ELF-1 (cell line): ENCODE results near the gene RTN4RL2.

Source experiments
- DNase-seq: peaks from one replicate; pipeline ENCODE4 v3.0.0-alpha.2; 2016; ENCODE audit warnings: low read depth, low spot score

RTN4RL2 gene

DNA sequence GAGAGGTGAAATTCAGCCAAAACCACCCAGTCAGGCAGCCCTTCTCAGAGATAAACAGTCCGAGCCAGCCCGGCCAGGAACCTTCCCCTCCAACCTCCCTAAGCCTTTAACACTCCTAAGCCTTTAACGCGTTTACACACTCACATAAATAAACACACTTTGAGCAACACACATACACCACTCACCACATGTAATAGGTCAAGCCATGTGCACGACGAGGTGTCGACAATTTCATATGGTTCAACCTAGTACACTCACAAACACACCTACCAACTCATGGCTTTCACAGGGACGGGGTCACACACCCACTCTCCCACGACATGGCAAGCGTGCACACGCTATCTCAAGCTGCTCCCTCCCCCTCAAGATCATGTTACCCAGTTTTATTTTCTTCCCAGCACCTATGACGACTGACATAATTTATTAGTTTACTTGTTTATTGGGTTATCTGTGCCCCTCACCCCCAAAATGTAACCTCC is 39.7 kb downstream of the RTN4RL2 start:
- DNase-seq = no peak

GRCh38 chr11:57500515-57500914 is 40.2 kb downstream of the RTN4RL2 start:
- no peak for DNase-seq

- DNase-seq = no peak
Observed at GRCh38 chr11:57500926-57501325, 40.6 kb downstream of the RTN4RL2 start.

GRCh38 chr11:57501953-57502352 is 41.6 kb downstream of the RTN4RL2 start:
- DNase-seq = no peak

DNA sequence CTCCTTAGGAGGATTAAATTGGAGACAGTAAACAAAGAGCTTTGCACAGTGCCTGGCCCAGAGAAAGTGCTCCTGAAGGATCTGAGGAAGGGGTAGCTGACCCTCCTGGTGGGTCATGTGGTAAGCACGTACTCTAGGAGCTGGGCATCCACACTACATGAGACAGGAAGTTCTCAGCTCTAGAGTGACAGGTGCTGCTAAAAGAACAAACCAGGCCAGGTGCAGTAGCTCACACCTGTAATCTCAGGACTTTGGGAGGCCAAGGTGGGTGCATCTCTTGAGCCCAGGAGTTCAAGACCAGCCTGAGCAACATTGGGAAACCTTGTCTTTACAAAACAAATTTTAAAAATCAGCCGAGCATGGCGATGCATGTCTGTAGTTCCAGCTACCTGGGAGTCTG is 42.0 kb downstream of the RTN4RL2 start:
- no peak for DNase-seq

DNA sequence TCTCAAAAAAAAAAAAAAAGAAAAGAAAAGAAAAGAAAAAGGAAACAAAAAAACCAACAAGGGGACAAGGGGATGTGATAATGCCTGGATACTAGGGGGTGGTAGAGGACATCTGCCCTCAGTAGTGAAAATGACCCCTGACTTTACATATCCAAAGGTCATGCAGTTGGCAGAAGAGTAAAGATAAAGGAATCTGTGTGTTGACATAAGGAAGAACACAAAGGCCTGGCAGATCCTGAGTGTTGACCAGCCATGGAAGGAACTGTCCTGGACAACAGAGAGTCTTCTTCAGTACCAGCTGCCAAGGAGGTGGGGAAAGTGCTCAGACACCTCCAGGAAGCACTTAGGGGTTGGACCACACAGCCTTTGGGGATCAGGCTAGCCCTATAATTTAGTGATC is 42.5 kb downstream of the RTN4RL2 start:
- no peak for DNase-seq

- DNase-seq = no peak
Observed at GRCh38 chr11:57504511-57504910, 44.2 kb downstream of the RTN4RL2 start.

DNA sequence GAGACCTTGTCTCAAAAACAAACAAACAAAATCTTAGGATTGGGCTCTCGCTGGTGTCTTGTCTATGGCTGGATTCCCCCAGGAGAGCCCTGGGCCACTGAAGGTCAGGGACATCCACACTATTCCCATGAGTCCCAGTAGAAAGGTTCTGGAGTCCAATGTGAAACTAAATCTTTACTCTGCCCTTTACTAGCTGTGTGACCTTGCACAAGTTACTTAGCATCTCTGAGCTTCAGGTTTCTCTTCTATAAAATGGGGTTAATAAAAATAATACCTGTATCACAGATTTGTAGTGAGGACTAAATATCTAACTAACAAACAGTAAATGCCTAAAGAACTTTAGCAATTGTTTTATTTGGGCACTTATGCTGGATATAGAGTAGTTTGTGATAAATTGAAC is 46.2 kb downstream of the RTN4RL2 start:
- DNase-seq = no peak

GRCh38 chr11:57508341-57509170 is 48.2 kb downstream of the RTN4RL2 start:
- no peak for DNase-seq

- DNase-seq = no peak
Observed at GRCh38 chr11:57511741-57512430, 51.6 kb downstream of the RTN4RL2 start.

GRCh38 chr11:57512646-57513451 is 52.5 kb downstream of the RTN4RL2 start:
- DNase-seq = no peak

- DNase-seq = no peak
Observed at GRCh38 chr11:57513452-57513795, 53.1 kb downstream of the RTN4RL2 start.

GRCh38 chr11:57513911-57514537 is 53.7 kb downstream of the RTN4RL2 start:
- DNase-seq = peak; percentile 47

DNA sequence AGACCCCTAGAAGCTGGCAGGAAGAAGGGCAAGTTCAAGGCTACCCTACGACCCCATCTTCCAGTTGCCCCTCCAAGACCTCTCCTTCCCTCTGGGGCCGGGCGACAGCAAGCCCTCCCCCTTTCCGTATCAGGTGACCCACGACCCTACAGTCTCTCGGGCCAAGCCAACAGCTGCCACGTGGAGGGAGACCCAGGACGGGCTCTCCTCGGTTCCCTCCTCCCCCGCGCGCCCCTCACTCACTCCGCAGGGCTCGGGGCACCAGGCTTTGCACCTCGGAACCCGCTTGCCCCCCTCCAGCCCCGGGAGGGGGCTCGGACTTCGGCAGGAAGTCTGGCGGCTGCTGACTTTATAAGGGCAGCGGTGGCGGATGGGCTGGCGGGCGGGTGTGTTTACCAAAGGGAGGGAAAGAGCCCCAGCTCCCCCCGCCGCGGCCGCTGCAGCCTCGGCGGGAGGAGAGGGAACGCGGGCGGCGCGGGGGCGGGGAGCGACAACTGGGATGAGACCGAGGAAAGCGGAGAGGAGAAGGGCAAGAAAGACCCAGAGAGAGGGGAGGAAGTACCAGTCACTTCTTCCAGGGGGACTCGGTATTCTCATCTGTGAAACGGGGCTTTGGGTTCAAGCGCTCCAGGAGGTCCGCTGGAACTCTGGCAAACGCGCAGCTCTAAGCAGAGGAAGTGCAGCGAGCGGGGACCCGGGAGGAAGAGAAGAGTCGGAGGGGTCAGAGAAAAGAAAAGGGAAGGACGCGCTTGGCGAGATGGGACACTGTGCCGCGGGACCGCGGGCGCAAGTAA is 54.4 kb downstream of the RTN4RL2 start:
- DNase-seq = peak; percentile 57

DNA sequence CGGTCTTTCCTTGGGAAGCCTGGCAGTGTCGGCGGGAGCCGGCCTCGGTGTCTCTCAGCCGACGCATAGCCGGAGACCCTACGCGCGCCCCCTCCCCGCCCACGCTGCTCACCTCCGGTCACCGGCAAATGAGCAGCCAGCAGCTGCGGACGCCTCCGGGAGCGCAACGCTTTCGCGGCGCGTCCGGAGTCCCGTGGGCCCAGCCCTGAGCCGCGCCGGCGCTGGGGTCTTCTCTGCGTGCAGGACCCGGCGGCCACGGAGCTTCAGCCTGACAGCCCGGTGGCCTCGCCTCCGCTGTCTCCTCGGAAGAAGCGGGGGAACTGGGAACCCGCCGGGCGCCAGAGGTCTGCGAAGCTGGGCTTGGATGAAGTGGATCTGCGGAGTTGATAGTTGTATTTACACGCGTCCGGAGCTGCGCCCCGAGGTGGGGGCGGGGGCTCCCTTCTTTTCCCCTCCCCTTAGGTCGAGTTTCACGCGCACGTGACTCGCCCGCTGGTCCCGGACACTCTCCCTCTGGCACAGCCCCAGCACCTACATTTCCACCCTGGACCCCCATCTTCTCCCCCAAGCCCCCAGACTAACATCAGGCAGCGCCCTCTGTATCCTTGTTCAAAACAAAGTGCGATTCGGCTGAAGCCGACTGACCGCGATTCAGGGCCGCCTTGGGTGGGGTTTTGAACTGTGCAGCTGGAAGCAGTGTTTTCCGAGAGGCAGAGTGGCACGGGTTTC is 55.2 kb downstream of the RTN4RL2 start, which contains the start of gene SLC43A1:
Gene SLC43A1, minus strand, starts transcription at position 371 of the 729 bp plus-strand sequence. CDS start 1,591 bp downstream, outside the sequence.
- no peak for DNase-seq

DNA sequence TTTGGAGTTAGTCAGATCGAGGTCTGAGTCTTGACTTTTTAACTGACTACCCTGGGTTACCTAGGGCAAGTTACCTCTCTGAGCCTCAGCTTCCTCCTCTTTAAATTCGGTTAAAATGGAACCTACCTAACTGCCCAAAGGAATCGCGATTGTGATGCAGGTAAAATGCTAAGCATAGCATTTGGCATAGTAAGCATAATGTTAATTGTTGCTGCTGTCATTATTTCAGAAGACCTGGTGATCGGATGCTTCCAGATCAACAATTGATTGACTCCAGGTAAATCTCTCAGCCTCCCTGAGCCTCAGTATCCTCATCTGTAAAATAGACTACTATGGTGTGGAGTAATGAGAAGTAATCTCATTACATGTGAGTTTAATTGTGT is 55.7 kb downstream of the RTN4RL2 start:
- no peak for DNase-seq

GRCh38 chr11:57521116-57521515 is 60.8 kb downstream of the RTN4RL2 start:
- no peak for DNase-seq

DNA sequence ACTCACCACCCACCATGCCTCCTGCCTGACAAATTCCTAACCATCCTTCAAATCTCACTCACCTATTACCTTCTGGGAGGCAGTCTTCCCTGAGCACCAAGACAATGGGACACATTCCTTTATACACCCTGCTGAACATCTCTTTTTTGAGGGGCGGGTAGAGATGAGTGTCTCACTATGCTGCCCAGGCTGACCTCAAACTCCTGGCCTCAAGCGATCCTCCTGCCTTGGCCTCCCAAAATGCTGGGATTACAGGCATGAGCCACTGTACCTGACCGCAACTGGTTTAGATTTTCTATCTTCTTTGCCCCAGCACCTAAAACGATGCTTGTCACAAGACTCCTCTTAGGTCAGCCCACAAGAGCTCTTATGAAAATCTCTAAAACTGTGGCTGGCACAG is 63.1 kb downstream of the RTN4RL2 start:
- no peak for DNase-seq
